OCI-LY1 (cell line): ENCODE data around the gene SCN8A.

Experiments used
- H2AFZ ChIP-seq: fragments of 200-600 bp; sonication (generic), shearing (Covaris generic); 2 replicates; pipeline ENCODE4 v1.6.0; 2014; ENCODE audit warnings: antibody characterized with exemption, mild to moderate bottlenecking, low read length
- H3F3A ChIP-seq: fragments of 200-600 bp; sonication (generic), shearing (Covaris generic); 2 replicates; pipeline ENCODE4 v1.6.0; 2014; ENCODE audit warnings: mild to moderate bottlenecking, antibody characterized with exemption, low read length, moderate library complexity; ENCODE audit not compliant: insufficient read depth
- H3K27ac ChIP-seq: fragments of 200-600 bp; sonication (generic); 2 replicates; pipeline ENCODE4 v1.5.1; 2014; ENCODE audit warnings: low read length, mixed run types, mild to moderate bottlenecking, low read depth; ENCODE audit not compliant: poor library complexity, severe bottlenecking
- H3K27me3 ChIP-seq: fragments of 200-600 bp; sonication (generic); 2 replicates; pipeline ENCODE4 v1.6.0; 2014; ENCODE audit warnings: antibody characterized with exemption, mild to moderate bottlenecking, low read length, moderate library complexity; ENCODE audit not compliant: insufficient read depth
- H3K36me3 ChIP-seq: fragments of 200-600 bp; sonication (generic); 2 replicates; pipeline ENCODE4 v1.6.1; 2014; ENCODE audit warnings: mild to moderate bottlenecking, antibody characterized with exemption, low read length, moderate library complexity, mixed read lengths; ENCODE audit not compliant: insufficient read depth
- H3K4me1 ChIP-seq: fragments of 200-600 bp; sonication (generic); 2 replicates; pipeline ENCODE4 v1.5.1; 2014; ENCODE audit warnings: mild to moderate bottlenecking, low read length, moderate library complexity; ENCODE audit not compliant: insufficient read depth, severe bottlenecking
- H3K4me2 ChIP-seq: fragments of 200-600 bp; sonication (generic), shearing (Covaris generic); 2 replicates; pipeline ENCODE4 v1.6.1; 2014; ENCODE audit warnings: low read length
- H3K4me3 ChIP-seq: fragments of 200-600 bp; sonication (generic); 2 replicates; pipeline ENCODE4 v1.5.1; 2014; ENCODE audit warnings: low read length, low read depth, mild to moderate bottlenecking, mixed read lengths; ENCODE audit not compliant: poor library complexity, severe bottlenecking
- H3K79me2 ChIP-seq: fragments of 200-600 bp; shearing (Covaris generic); 2 replicates; pipeline ENCODE4 v1.6.1; 2016; ENCODE audit warnings: mixed run types, low read length, mixed read lengths; ENCODE audit not compliant: insufficient read depth
- H3K9ac ChIP-seq: fragments of 200-600 bp; sonication (generic), shearing (Covaris generic); 2 replicates; pipeline ENCODE4 v1.6.1; 2014; ENCODE audit warnings: mild to moderate bottlenecking, low read length, mixed read lengths
- H3K9me2 ChIP-seq: fragments of 200-600 bp; sonication (generic), shearing (Covaris generic); 2 replicates; pipeline ENCODE4 v1.6.1; 2014; ENCODE audit warnings: low read depth, mild to moderate bottlenecking, low read length, mixed read lengths
- H3K9me3 ChIP-seq: fragments of 200-600 bp; shearing (Covaris generic); 2 replicates; pipeline ENCODE4 v1.6.1; 2014; ENCODE audit warnings: low read length, mixed read lengths
- H4K20me1 ChIP-seq: fragments of 200-600 bp; sonication (generic), shearing (Covaris generic); 2 replicates; pipeline ENCODE4 v1.6.0; 2016; ENCODE audit warnings: mild to moderate bottlenecking, low read length; ENCODE audit not compliant: insufficient read depth
- CTCF ChIP-seq: fragments of 200-600 bp; sonication (generic), shearing (Covaris generic); IDR thresholded peaks from 2 replicates; pipeline ENCODE4 v1.5.1; 2017; ENCODE audit warnings: mild to moderate bottlenecking, antibody characterized with exemption, low read length, moderate library complexity, mixed read lengths
- EZH2 ChIP-seq: fragments of 200-600 bp; sonication (generic), shearing (Covaris generic); IDR thresholded peaks from 2 replicates; pipeline ENCODE4 v1.8.0; 2017; ENCODE audit warnings: borderline replicate concordance, mixed run types, mild to moderate bottlenecking, antibody characterized with exemption, low read length, moderate library complexity, mixed read lengths

SCN8A gene

GRCh38 chr12:51801027-51801426, 210.0 kb downstream of the SCN8A start:
- Histone ChIP-seq H3K4me3 (no peak overlapping the region), H3K27ac (no peak overlapping the region), H3K4me2 (no peak overlapping the region), H4K20me1 (no peaks in the 10 kb centered on the region), H3K36me3 (no peaks in the 10 kb centered on the region), H3K27me3 (no peaks in the 10 kb centered on the region), H3K4me1 (no peaks in the 10 kb centered on the region), H3K79me2 (no peaks in the 10 kb centered on the region), H3K9ac (no peak overlapping the region), H3F3A (no peaks in the 10 kb centered on the region), H3K9me3 (no peaks in the 10 kb centered on the region), H3K9me2 (no peaks in the 10 kb centered on the region), H2AFZ (no peak overlapping the region)
- TF ChIP-seq CTCF (no peak), EZH2 (no peak)

- Histone ChIP-seq H3K4me3 (no peak overlapping the region), H3K27me3 (no peaks in the 10 kb centered on the region), H3K27ac (no peak overlapping the region), H3K4me1 (no peaks in the 10 kb centered on the region), H3K79me2 (no peaks in the 10 kb centered on the region), H3K9ac (no peak overlapping the region), H3K36me3 (no peaks in the 10 kb centered on the region), H2AFZ (no peak overlapping the region), H4K20me1 (no peaks in the 10 kb centered on the region), H3K9me2 (no peaks in the 10 kb centered on the region), H3F3A (no peaks in the 10 kb centered on the region), H3K9me3 (no peaks in the 10 kb centered on the region), H3K4me2 (no peak overlapping the region)
- TF ChIP-seq EZH2 = no peak
- TF ChIP-seq CTCF = no peak
These were observed 215.9 kb downstream of the SCN8A start for GRCh38 chr12:51806896-51807295.

- no peaks in the 10 kb centered on the region for H3K9me2 ChIP-seq
- no peak overlapping the region for H3K27ac ChIP-seq
- no peak overlapping the region for H3K9ac ChIP-seq
- H3K9me3 ChIP-seq = no peaks in the 10 kb centered on the region
- H3F3A ChIP-seq = no peaks in the 10 kb centered on the region
- no peak overlapping the region for H3K4me2 ChIP-seq
- H3K4me3 ChIP-seq = no peak overlapping the region
- no peaks in the 10 kb centered on the region for H3K27me3 ChIP-seq
- TF ChIP-seq CTCF (no peak), EZH2 (no peak)
- no peaks in the 10 kb centered on the region for H3K79me2 ChIP-seq
- H3K4me1 ChIP-seq = no peaks in the 10 kb centered on the region
- H4K20me1 ChIP-seq = no peaks in the 10 kb centered on the region
- H2AFZ ChIP-seq = no peak overlapping the region
- no peaks in the 10 kb centered on the region for H3K36me3 ChIP-seq
These were observed 218.2 kb downstream of the SCN8A start for GRCh38 chr12:51809193-51809592.
